Activated CD4-positive, alpha-beta T cell treated with anti-CD3 and anti-CD28 coated beads, Interleukin-2, amount 50 U/mL, for 16 hours (primary cell): ENCODE data around the gene ARFRP1.
A peak's percentile ranks its signal among the peaks of the same experiment; 100 is the strongest.

Experiments used
- DNase-seq: peaks from one replicate; pipeline ENCODE4 v3.0.0-alpha.2; 2020

Gene ARFRP1, protein sequence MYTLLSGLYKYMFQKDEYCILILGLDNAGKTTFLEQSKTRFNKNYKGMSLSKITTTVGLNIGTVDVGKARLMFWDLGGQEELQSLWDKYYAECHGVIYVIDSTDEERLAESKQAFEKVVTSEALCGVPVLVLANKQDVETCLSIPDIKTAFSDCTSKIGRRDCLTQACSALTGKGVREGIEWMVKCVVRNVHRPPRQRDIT

DNA sequence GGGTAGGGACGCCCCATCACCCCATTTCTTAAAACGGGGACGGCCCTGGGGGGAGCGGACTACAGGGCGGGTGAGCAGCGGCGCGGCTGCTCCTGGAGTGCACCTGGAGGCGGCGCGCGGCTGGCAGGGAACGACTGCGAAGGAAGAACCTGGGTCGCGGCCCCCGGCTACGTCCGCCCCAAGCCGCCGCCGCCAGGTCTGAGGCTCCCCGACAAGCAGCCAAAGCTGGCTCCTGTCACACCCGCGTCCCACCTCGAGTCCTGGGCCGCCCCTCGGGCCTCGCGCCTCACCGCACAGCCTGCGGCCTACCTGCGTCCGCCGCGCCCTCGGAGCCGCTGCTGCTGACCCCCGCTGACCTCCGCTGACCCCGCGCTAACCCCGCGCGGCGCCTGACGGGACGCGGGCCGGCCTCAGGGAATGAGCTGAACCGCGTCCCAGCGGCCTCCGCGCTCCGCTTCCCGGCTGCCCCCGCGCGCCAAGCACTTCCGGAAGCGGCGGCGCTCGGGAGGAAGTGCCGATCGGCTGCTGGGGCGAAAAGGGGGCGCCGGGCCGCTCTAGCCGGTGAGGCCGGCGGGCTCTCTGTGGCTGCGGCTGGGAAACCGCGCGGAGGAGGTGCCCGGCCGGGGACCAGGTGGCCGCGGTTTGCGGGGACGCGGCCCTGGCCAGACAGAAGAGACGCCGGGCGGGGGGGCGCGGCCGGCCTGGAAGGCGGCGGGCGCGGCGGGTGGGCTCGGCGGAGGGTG lies at the start of gene ARFRP1, which contains the start of gene ZGPAT:
Gene ARFRP1 (minus strand): TSS at position 419 of the 743 bp plus-strand sequence. CDS start 885 bp downstream, outside the sequence.
Gene ZGPAT (plus strand): TSS at position 482 of the 743 bp plus-strand sequence. CDS start 542 bp downstream, outside the sequence.
- DNase-seq = peak; percentile 89

DNA sequence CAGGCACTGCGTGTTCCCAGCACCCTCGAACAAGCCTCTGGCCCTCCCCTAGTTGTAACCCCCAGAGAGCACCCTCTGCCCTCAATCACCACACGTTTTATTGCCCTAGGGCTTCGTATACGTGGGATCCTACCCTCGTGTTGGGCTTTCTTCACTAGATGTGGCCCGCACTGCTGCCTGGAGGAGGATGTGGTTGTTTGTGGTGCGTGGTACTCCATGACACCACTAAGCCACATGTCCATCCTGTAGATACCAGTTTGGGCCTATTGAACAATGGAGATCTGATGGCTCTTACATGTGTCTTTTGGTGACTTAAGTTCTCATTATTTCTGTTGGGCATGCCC lies 48.8 kb upstream of the ARFRP1 start:
- DNase-seq = peak; percentile 27

DNA sequence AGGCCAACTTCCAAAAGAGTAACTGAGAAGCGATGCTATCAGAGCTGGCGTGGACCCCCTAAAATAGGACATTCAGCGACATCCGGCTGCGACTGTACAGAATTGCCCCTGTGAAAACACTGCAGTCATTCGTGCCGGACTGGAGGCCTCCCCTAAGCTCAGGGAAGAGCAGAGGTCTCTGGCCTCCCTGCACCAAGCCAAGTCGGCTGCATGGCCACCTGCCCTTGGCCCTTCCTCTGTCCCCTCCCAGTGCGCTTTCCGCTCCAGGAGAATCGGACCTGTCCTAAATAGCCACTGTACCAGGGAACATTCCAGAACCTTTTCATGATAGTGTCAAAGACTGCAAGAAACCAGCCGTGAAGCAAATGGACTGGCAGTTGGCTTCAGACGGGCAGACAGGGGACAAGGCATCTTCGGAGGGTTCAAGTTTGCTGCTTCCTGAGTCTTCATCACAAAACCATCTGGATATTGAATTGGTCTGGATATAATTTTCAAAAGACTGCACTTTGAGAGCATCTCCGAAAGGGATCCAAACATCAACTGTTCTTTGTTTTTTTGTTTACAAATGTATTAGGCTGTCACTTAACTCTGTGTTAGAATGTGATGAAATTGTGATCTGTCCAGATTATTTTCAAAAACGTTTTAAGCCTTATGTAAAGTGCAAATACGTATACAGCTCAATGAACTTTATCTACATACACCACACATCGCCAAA lies 48.3 kb upstream of the ARFRP1 start:
- DNase-seq = no peak

DNA sequence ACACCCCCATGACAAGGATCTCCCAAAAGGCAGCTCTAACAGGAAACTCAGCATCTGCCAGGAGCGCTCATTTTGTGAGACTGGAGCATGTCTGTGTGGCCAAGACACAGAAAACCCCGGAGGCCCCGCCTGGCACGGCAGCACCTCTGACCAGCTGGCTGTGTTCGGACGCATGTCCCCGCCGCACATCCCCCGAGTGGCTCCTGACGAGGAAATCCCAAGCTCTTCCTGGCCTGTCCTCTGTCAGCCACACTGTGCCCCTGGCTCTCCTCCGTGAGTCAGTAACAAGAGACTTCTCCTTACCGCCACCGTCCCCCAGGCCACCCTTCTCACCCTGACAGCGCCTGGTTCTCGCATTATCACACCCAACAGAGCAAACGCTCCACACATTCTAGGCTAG lies 46.2 kb upstream of the ARFRP1 start:
- DNase-seq = no peak

DNA sequence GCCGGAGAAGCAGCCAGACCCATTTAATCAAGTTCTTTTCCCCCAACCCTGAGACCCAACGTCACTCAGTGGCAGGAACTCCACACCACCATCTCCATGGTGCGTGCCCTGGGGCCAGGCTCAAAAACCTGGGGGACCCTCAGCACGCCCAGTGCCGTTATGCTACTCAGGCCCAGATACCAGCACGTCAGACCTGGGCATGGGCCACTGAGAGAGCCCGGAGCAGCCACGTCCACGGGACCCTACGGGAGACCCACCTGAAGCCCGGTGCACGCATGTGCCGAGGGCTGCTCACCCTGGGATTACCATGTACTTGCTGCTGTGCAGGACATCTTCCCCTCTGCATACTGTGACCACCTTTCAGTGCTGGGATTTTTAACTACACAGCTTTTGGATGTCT lies 45.6 kb upstream of the ARFRP1 start:
- no peak for DNase-seq

DNA sequence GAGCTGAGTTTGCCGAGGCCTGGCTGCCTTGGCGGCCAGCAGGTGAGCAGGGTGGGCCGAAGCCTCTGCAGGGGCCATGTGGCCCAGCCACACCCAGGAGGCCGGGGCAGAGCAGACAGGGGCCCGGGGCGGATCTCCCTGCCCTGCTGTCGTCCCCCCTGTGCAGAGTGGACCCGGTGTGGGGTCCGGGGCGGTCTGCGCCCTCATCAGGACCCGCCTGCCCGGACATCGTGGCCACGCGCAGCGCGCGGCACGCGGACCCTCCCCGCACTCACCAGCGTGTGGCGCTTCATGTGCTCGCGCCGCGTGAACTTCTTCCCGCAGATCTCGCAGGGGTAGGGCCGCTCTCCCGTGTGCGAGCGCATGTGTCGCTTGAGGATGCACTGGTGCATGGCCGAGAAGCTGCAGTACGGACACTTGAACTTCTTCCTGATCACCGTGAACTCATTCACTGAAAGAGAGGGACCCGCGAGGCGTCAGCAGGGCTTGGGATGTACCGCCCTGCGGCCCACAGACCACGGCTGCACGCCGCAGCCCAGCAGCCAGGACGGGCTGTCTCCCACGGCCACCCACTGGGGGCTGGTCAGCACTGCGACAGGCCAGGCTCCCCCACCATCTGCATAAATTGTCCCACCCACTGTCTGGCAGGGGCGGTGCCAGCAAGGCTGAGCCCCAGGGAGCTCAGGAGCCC lies 44.8 kb upstream of the ARFRP1 start:
- DNase-seq = no peak

DNA sequence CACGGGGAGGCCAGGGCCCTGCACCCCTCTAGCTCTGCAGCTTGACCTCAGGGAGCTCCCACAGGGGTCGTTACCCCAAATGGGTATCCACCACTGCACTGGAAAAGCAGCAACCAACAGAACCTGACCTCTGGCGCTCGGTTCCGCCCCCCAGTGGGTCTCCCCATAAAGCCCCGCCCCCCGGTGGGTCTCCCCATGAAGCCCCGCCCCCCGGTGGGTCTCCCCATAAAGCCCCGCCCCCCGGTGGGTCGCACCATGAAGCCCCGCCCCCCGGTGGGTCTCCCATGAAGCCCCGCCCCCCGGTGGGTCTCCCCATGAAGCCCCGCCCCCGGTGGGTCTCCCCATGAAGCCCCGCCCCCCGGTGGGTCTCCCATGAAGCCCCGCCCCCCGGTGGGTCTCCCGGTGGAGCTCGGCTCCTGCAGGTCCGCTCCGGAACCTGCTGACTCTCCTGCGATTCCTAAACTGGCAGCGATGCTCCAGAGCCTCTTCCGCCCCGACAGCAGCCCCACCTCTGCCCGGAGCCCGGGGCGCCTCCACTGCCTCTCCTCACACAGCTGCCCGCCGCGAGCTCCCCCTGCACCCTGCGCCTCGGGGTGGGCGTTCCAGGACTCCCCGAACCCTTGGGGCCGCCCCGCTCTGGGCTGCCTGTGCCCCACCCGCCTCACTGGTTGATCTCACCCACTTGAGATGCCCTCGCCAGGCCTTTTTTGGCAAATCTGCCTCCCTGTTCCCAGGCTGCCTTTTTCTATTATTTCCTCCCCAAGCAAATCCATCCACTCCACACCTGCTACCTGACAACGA lies 43.9 kb upstream of the ARFRP1 start:
- DNase-seq = no peak

DNA sequence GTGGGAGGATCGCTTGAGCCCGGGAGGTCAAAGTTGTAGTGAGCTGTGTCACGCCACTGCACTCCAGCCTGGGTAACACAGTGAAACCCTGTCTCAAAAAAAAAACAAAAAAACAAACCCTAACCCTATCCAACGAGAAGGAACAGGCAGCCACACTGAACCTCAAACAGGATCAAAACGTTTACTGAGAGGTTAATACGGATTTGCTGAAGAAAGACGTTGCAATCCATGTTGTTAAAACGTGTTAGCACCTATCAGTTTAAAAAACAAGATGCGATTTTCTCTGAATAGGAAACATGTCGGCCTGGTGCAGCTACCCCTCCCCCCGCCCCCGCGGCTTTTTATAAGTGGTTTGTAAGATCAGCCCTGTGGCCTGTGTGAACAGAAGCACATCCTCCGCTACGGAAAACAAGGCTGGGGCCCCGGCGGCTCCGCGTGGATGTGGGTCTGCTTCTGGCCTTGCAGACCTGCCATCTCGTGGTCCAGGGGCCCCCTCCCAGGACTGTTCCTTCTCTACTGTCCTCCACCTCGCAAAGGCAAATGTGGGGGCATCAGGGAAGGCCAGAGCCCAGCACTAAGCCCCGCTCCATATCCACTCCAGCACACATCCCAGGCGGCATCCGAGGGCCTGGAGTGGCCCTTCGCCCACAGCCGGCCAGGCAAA lies 43.2 kb upstream of the ARFRP1 start:
- DNase-seq = peak; percentile 49

DNA sequence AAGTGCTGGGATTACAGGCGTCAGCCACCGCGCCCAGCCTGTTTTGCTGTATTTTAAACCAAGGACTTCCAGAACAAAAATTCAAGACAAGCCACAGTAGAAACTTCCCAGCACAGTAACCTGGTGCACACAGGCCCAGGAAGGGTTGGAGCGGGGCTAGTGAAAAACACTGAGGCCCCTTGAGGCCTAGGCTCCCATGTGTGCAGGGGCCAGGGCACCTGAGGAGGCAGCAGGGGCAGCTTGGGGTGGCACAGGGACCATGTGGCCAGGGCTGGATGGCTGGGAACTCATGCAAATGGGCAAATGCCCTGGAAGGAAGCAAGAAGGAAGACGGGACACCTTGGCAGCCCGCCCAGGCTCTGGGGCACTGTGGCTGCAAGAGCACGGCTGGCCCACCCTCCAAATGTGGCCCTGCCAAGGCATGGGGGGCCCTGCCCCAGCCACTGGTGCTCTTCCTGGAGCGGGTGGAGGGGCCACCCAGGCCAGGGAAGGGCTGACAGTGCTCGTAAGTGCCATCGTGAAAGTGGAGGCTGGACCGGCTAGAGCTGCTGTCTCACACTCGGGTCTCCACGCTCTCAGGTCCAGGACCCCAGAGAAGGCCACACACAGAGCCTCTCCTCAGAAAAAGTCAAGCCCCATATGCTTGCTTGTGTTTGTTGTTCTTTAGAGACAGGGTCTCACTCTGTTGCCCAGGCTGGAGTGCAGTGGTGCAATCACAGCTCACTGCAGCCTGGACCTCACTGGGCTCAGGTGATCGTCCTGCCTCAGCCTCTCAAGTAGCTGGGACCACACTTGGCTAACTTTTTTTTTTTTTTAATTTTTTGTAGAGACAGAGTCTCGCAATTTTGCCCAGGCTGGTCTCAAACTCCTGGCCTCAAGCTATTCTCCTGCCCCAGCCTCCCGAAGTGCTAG lies 42.1 kb upstream of the ARFRP1 start:
- DNase-seq = no peak

DNA sequence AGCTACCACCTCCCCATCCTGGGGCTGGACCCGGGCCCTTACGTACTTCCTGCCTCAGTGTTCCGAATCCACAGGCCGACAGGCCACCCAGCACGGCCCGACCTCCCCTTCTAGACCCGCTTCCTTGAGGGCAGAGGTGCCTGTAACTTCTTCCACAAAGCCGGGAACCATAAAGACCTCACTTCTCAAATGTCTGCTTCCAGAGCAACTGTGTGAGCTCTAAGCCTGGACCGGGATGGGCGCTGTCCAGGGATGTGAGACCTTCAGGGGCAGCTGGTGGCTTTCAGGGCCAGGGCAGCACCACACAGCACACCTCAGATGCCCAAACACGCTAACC lies 41.1 kb upstream of the ARFRP1 start:
- no peak for DNase-seq

DNA sequence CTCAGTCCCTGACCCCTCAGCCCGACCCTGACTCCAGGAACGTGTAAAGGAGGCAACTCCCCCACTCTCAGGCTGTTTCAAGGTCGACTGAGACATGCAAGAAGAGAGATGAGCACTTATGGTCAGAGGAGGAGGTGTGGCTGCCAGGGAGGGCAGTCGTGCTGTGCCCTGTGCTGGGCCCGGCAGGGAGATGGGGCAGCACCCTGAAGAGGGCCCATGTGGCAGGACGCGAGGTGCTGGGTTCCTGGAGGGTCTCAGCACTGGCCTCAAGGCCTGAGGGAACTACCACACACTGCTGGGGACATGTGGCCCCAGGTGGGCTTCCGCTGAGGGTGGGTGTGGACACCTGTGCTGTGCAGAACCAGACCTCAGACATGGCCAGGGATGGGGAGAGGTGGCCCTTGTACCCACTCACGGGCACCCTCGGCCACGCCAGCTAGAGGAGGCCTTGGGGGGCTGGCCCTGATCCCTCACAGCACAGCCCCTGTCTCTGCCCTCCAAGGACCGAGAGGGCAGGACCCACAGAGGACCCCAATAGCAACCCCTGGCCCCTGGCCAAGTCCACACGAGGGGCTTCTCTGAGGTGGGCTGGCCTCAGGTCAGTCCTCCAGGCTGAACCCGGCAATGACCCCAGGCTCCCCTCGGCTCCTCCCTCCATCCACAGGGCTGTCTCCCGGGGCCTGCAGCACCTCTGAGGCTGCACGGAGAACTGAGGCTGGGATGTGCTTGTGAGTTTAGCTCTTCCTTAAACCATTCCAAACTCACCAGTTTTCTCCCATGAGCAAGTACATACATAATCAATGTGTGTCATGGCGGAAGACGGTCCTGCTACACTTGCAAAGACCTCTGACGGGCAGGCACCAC lies 40.5 kb upstream of the ARFRP1 start:
- no peak for DNase-seq

DNA sequence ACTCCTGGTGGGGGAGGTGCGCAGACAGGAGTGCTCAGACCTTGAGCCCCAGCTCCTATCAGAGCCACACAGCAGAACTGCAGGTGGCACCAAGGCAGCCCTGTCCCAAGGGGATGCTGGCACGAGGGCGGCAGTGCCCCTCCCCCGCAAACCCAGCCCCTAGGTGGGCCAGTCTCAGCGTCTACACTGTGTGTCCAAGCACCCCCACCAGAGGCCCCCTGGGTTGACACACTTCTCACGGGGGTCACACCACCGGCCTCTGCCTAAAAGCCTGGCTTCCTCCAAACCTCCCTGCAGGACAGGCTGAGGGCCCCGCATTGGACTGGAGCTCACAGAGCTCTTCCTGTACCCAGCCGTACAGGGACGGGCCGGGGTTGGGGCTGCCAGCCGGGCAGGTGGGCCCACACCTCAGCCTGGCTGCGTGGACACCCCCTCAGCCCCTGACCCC lies 39.9 kb upstream of the ARFRP1 start:
- no peak for DNase-seq

DNA sequence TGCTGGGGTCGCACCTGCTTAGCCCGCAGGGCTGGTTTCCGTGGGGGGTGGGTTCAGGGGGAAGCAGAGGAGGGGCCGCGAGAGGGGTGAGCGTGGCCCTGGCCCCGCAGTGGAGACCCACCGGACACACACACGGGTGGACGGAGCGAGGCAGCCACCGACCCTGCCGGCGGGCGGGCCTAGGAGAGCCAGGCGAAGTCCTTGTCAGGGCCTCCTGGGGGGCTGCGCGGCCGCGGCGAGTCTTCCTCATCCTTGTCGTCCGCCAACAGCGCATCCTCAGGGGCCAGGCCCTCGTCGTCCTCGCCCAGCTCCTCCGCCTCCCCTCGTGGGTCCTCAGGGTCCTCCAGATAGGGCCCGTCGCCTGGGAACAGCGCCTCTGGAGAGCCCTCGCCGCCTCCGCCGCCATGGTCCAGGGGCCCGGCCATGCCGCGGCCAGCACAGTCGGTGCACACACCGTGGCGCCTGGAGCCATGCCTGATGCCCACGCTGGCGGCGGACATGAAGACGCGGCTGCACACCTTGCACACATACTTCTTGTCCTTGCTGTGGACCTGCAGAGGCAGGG lies 39.1 kb upstream of the ARFRP1 start:
- DNase-seq = no peak

DNA sequence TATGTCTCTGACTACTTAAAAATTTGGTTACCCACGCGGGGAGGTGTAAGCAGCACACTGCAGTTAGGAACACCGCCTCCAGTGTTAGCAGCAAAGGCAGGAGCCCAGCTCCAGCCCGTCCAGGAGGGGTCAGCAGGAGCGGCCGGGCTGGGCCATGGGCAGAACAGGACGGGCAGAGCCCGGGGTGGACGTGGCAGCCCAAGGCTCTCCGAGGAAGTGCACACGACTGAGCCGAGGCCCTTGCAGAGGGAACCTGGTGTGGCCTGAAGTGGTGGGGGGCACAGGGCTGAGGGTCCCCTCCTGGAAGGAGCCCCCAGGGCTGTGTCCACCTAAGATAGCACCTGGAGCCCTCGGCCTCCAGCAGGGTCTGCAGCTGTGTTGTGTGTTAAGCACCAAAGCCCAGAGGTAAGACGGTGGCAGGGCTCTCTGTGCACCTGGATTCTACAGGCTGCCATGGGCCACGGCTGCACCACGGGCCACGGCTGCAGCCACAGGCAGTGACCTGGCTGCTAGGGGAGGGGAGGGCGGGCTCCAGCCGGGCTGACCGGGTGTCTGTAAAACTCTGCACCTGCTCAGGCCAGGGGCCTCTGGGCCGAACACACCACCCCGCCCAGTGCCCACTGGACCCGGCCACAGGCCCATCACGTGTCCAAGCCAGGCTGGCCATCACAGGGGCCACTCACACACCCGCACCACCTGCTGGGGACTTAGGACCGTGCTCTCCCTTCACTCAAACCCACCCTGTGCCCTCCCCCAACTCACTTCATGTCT lies 38.4 kb upstream of the ARFRP1 start:
- DNase-seq = no peak

DNA sequence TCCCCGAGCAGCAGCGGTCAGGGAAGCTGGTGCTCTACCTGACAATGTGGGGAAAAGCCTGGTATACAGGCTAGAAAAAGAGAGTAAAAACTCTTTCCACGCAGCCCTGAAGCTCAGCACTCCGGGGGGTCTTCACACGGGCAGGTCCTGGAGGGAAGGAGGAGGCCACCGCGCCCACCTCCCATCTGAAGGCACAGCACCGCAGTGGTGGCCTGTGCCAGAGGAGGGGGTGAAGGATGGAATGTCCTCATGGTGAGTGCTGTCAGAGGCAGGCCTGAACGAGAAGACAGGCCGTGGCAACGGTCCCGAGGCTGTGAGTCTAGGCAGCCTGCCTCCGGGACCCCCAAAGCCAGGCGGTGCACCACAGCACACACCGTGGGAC lies 37.6 kb upstream of the ARFRP1 start:
- DNase-seq = no peak

DNA sequence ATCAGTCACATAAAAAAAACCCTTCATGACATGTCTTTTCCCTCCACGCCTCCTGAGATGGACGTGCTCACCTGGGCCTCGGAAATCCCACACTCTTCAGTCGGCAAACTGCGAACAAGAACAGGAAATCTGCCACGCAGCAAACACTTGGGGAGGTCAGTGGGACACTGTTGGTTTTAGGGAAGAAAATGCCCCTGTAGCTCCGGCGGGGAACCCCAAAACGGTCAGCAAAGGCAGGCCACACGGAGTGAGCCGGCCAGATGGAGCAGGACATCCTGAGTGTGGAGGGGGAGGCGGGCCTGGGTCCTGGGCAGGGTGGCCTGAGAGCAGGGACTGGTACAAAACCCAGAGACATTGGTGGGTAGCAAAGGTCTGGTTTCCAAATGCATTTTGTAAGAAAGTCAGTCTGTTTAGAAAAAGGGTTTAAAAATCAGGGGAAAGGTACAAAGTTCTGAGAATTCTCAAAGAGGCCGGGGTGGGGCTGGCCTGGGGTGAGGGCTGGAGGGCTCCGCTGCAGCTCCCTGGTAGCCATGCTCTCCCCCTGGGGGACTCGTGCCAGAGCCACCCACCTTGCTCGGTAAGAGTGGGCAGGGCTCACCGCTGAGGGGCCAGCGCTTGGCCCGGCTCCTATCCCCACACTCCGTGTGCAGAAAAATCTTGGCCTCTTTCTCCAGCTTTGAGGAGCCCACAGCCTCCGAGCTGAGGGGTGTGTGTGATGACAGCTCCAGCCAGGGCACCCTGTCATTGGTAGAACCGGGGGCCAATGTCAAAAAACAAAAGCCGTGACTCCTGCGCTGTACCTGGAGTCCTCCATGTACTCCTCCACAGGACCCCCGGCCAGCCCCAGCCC lies 37.0 kb upstream of the ARFRP1 start:
- DNase-seq = no peak

DNA sequence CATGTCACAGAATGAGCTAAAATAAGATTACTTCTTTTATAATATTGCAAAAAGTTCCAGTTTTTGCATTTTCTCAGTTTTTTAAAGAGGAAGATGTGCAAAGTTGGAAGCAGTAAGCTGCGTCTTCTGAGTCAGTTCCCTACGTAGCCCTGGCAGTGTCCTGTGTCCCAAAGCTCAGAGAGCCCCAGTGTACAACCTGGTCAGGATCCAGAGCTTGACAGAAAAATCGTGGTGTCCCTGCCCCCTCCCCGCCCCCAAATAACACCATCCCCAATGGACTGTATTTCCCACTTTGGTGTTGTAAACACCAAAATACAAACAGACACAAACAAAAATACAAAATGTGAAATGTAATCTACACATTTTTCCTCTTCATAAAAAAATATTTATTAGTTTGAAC lies 36.4 kb upstream of the ARFRP1 start:
- no peak for DNase-seq
